HEK293T (cell line): Measurements from ENCODE around the gene PGAP3.
"Not testable (repeated sequence)": the region's sequence is repeated elsewhere in the genome, so short reads cannot be mapped to it uniquely, and the experiment has no call there.

ENCODE experiments used
- CTCF ChIA-PET: fragments of 350-600 bp; formaldehyde crosslinking; extraction: SDS; loops from one replicate; lab custom pipeline; 2021; ENCODE audit warnings: antibody characterized with exemption, inconsistent platforms; lab: Yijun Ruan, JAX
- POLR2A ChIA-PET: fragments of 350-600 bp; formaldehyde crosslinking; extraction: SDS; loops from one replicate; lab custom pipeline; 2020; ENCODE audit warnings: antibody characterized with exemption, inconsistent platforms; lab: Yijun Ruan, JAX
- DNase-seq: peaks from one replicate; pipeline ENCODE4 v3.0.0; 2012; ENCODE audit warnings: mixed read lengths; ENCODE audit errors: extremely low spot score
- ARNT ChIP-seq: fragments of 450-650 bp; IDR thresholded peaks from 2 replicates; pipeline ENCODE4 v1.6.1; 2017; ENCODE audit warnings: mild to moderate bottlenecking
- BHLHE40 ChIP-seq: fragments of 450-650 bp; IDR thresholded peaks from 2 replicates; pipeline ENCODE4 v1.6.1; 2016; ENCODE audit warnings: mild to moderate bottlenecking, moderate library complexity, borderline replicate concordance
- CTBP1 ChIP-seq: fragments of 450-650 bp; IDR thresholded peaks from 2 replicates; pipeline ENCODE4 v1.6.1; 2016; ENCODE audit warnings: borderline replicate concordance
- ELF4 ChIP-seq: fragments of 450-650 bp; IDR thresholded peaks from 2 replicates; pipeline ENCODE4 v1.6.1; 2017; ENCODE audit warnings: antibody characterized with exemption
- FOXA1 ChIP-seq: fragments of 450-650 bp; IDR thresholded peaks from 2 replicates; pipeline ENCODE4 v1.6.1; 2016; ENCODE audit warnings: mild to moderate bottlenecking
- FOXK2 ChIP-seq: fragments of 450-650 bp; IDR thresholded peaks from 2 replicates; pipeline ENCODE4 v1.6.1; 2016; ENCODE audit warnings: mild to moderate bottlenecking
- FOXM1 ChIP-seq: fragments of 450-650 bp; IDR thresholded peaks from 2 replicates; pipeline ENCODE4 v1.6.1; 2017; ENCODE audit warnings: mild to moderate bottlenecking, borderline replicate concordance
- HDGF ChIP-seq: fragments of 450-650 bp; IDR thresholded peaks from 2 replicates; pipeline ENCODE4 v1.6.1; 2017; ENCODE audit warnings: antibody characterized with exemption, borderline replicate concordance
- L3MBTL2 ChIP-seq: fragments of 450-650 bp; conservative IDR thresholded peaks from 2 replicates; pipeline ENCODE4 v1.6.1; 2016; ENCODE audit warnings: mild to moderate bottlenecking
- LEF1 ChIP-seq: fragments of 450-650 bp; IDR thresholded peaks from 2 replicates; pipeline ENCODE4 v1.6.1; 2017; ENCODE audit warnings: mild to moderate bottlenecking, borderline replicate concordance
- NFRKB ChIP-seq: fragments of 450-650 bp; IDR thresholded peaks from 2 replicates; pipeline ENCODE4 v1.6.1; 2016; ENCODE audit warnings: mild to moderate bottlenecking, moderate library complexity
- SP1 ChIP-seq: fragments of 450-650 bp; IDR thresholded peaks from 2 replicates; pipeline ENCODE4 v1.6.1; 2017
- SUZ12 ChIP-seq: fragments of 450-650 bp; IDR thresholded peaks from 2 replicates; pipeline ENCODE4 v1.6.1; 2016; ENCODE audit warnings: mild to moderate bottlenecking
- TARDBP ChIP-seq: fragments of 450-650 bp; IDR thresholded peaks from 2 replicates; pipeline ENCODE4 v1.6.1; 2016
- ZNF384 ChIP-seq: fragments of 450-650 bp; IDR thresholded peaks from 2 replicates; pipeline ENCODE4 v1.6.1; 2016
- TF ChIP-seq, protein P1 (sequence below): fragments of 450-650 bp; IDR thresholded peaks from 2 replicates; pipeline ENCODE4 v1.6.1; 2016

PGAP3 gene

DNA sequence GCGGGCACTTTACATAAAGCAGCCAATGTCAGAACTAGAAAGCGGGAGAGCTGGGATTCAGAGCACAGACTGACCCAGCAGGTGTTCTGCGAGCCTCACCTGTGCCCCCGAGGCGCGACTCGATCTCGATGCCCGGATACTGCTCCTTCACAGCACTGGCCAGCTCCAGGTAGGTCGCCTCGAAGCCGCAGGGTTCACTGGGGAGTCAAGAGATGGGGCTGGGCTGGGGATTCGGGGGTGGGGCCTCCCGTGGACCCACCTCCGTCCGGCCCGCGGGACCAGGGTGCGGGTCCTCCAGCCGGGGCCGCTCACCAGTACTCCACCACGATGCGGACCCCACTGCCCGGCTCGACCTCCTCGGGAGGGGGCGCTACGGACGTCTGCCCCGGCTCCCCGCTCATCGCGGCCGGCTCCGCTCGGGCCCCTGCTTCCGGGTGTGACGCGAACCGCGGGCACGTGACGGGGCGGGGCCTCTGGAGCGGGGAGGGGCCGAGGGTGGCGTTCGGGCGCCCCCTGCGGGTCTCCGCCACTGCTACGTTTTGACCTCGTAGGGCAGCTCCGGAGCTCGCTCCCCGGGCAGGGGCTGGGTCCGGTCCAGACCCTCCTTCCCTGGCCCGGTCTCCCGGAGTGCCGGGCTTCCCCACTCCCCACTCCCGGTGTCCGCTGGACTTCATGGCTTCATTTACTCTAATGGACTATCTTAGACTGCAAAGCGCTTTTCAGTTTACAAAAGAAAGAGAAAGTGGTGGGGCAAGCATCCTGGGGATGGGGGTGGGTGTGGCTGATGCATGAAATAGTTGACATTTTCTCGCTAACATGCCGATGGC lies 42.5 kb upstream of the PGAP3 start, which contains the start of gene MIEN1:
Gene MIEN1, minus strand, starts transcription at position 438 of the 827 bp plus-strand sequence. Its CDS starts 37 bp downstream, at position 401.
- POLR2A ChIA-PET: interaction anchor here (0.6 to 2.6 kb wide), 11 partner anchors 9 to 269 kb away, joined by 3 to 18 read pairs (median 3); partner anchors contain the start of genes CDK12, ERBB2, PGAP3 and PNMT
- TF ChIP-seq NFRKB (no peak), ELF4 (peak; percentile 81), SP1 (peak; percentile 64; the same call in 1 of the 2 replicates), L3MBTL2 (no peak; the same call in 1 of the 2 replicates), CTBP1 (no peak), SUZ12 (no peak), FOXM1 (no peak)
- peak; percentile 93 for DNase-seq
- CTCF ChIA-PET: interaction anchor here (0.6 to 2.2 kb wide), 13 partner anchors 9 to 1977 kb away, joined by 3 to 9 read pairs (median 4); partner anchors contain the start of gene ERBB2

DNA sequence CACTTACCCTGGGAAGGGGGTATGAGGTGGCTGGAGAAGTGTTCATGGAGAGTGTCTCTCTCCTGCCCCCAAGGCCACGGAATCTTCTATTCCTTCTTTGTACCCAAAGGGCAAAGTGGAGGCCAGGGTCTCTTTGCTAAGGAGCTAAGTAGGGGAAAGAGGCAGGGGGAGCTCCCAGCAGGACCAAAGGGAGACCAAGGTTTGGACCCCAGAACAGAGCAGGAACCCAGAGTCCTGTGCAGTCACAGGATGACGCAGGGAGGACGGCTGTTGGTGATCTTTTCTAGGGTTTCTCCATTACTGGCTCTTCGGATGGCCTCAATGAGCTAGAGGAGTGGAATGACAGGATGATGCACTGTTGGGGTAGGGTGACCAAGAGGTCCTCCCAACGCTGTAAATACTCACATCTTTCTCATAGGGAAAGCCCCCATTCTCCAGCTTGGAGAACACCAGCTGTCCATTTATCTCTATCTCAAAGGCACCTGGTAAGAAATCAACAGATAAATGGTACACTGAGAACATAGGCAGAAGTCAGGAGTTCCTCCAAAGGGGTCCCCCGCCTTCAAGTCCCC lies 41.5 kb upstream of the PGAP3 start:
- DNase-seq: no peak
- ChIA-PET CTCF (interaction anchor here (0.6 to 2.2 kb wide), 9 partner anchors 10 to 1050 kb away, joined by 3 to 9 read pairs (median 5); partner anchors contain the start of gene ERBB2), POLR2A (interaction anchor here (0.7 to 2.6 kb wide), 12 partner anchors 10 to 268 kb away, joined by 3 to 18 read pairs (median 4); partner anchors contain the start of genes CDK12, ERBB2, PGAP3 and PNMT)
- TF ChIP-seq FOXK2 (no peak), FOXM1 (no peak), BHLHE40 (no peak), SUZ12 (no peak), LEF1 (no peak), CTBP1 (no peak), ARNT (no peak), HDGF (no peak)
- TF ChIP-seq, protein P1, sequence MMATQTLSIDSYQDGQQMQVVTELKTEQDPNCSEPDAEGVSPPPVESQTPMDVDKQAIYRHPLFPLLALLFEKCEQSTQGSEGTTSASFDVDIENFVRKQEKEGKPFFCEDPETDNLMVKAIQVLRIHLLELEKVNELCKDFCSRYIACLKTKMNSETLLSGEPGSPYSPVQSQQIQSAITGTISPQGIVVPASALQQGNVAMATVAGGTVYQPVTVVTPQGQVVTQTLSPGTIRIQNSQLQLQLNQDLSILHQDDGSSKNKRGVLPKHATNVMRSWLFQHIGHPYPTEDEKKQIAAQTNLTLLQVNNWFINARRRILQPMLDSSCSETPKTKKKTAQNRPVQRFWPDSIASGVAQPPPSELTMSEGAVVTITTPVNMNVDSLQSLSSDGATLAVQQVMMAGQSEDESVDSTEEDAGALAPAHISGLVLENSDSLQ: no peak

DNA sequence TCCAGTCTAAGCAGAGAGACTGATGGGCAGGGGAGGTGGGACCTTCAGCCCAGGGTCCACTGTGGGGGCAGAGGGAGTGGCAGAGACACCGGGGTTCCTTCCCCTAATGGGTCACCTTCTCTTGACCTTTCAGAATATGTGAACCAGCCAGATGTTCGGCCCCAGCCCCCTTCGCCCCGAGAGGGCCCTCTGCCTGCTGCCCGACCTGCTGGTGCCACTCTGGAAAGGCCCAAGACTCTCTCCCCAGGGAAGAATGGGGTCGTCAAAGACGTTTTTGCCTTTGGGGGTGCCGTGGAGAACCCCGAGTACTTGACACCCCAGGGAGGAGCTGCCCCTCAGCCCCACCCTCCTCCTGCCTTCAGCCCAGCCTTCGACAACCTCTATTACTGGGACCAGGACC lies 39.7 kb upstream of the PGAP3 start:
- ChIA-PET POLR2A (no interaction called here), CTCF (interaction anchor here (0.7 kb wide), 1 partner anchor 492 kb away, joined by 4 read pairs; no protein-coding TSS in a partner anchor)
- no peak for DNase-seq
- TF ChIP-seq ZNF384 (no peak), NFRKB (no peak)

DNA sequence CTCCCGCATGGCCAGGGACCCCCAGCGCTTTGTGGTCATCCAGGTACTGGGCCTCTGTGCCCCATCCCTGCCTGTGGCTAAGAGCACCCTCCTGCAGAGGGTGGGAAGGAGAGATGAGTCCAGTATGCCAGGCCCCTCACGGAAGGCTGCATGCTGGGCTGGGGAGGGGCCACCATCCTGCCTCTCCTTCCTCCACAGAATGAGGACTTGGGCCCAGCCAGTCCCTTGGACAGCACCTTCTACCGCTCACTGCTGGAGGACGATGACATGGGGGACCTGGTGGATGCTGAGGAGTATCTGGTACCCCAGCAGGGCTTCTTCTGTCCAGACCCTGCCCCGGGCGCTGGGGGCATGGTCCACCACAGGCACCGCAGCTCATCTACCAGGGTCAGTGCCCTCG lies 38.8 kb upstream of the PGAP3 start:
- no peak for DNase-seq
- TF ChIP-seq FOXK2 (no peak), SUZ12 (no peak), NFRKB (no peak), HDGF (no peak), FOXA1 (no peak), SP1 (no peak), TARDBP (no peak), FOXM1 (no peak), ARNT (no peak), CTBP1 (no peak), ZNF384 (no peak), L3MBTL2 (no peak)
- TF ChIP-seq, protein P1: no peak
- POLR2A ChIA-PET: no interaction called here
- CTCF ChIA-PET: no interaction called here

DNA sequence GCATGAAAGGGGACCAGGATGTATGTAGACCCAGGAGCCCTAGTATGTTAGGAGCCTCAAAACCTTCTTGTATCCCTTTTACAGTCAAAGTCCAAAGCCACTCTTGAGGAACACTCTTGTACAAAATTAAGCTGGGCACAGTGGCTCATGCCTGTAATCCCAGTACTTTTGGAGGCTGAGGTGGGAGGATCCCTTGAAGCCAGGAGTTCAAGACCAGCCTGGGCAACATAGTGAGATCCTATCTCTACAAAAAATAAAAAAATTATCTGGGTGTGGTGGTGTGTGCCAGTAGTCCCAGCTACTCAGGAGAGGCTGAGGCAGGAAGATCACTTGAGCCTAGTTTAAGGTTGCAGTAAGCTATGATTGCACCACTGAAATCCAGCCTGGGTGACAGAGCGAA lies 38.1 kb upstream of the PGAP3 start:
- CTCF ChIA-PET, DNase-seq: not testable (repeated sequence)
- POLR2A ChIA-PET: interaction anchor here (0.8 kb wide), 1 partner anchor 28 kb away, joined by 3 read pairs; no protein-coding TSS in a partner anchor

DNA sequence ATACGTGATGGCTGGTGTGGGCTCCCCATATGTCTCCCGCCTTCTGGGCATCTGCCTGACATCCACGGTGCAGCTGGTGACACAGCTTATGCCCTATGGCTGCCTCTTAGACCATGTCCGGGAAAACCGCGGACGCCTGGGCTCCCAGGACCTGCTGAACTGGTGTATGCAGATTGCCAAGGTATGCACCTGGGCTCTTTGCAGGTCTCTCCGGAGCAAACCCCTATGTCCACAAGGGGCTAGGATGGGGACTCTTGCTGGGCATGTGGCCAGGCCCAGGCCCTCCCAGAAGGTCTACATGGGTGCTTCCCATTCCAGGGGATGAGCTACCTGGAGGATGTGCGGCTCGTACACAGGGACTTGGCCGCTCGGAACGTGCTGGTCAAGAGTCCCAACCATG lies 36.9 kb upstream of the PGAP3 start:
- CTCF ChIA-PET: no interaction called here
- POLR2A ChIA-PET: no interaction called here
- no peak for DNase-seq
- TF ChIP-seq BHLHE40 (no peak), ELF4 (no peak), ARNT (no peak), FOXK2 (no peak), L3MBTL2 (no peak), NFRKB (no peak), CTBP1 (no peak), SUZ12 (no peak), HDGF (no peak), LEF1 (no peak)
- TF ChIP-seq, protein P1: no peak
